ENCODE data around the gene PYGM.

DNA sequence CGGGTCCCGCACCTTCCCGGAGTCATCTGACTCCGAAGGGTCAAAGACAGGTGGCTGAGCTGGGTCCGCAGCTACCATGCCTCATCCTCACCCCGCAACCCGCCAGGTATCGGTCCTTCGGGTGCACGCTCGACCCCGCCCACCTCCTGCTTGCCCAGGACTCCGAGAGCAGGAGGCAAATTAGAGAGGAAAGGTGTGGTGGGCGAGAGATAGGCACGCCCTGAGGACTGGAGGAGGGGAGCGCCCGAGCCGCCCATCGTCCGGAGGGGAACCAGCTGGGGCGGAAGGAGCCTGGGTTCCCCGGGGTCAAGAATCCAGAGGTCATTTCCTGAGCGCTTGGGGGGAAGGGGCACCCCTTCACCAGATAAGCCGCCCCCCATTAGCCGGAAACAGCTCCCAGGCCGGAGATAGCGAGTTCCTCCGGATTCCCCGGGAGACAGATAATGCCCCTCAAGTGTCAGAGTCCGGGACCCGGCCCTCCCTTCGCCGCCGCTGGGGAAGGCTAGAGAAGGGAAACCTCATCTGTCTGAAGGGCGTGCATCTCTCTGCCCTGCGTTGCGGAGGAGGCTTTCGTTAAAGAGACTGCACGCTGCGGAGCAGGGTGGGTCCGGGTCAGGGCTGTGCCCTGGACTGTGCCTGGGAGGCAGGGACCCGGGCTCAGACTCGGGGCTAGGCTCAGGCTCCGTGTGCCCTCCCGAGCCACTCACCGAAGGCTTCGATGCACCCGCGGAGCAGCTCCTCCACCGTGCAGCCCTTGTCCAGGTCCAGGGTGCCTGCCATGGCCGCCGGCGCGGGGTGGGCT lies 17.5 kb downstream of the PYGM start:
- TF ChIP-seq, protein P1, sequence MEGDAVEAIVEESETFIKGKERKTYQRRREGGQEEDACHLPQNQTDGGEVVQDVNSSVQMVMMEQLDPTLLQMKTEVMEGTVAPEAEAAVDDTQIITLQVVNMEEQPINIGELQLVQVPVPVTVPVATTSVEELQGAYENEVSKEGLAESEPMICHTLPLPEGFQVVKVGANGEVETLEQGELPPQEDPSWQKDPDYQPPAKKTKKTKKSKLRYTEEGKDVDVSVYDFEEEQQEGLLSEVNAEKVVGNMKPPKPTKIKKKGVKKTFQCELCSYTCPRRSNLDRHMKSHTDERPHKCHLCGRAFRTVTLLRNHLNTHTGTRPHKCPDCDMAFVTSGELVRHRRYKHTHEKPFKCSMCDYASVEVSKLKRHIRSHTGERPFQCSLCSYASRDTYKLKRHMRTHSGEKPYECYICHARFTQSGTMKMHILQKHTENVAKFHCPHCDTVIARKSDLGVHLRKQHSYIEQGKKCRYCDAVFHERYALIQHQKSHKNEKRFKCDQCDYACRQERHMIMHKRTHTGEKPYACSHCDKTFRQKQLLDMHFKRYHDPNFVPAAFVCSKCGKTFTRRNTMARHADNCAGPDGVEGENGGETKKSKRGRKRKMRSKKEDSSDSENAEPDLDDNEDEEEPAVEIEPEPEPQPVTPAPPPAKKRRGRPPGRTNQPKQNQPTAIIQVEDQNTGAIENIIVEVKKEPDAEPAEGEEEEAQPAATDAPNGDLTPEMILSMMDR (conservative IDR thresholded peaks at IDR 0.05) = no peak
- no peak for TF ChIP-seq ZFX (IDR thresholded peaks at IDR 0.05)
